HEK293T (cell line): ENCODE results near the gene CYGB.
"Not testable (repeated sequence)": the region's sequence is repeated elsewhere in the genome, so short reads cannot be mapped to it uniquely, and the experiment has no call there.

ENCODE experiments used
- CTCF ChIA-PET: fragments of 350-600 bp; formaldehyde crosslinking; extraction: SDS; loops from one replicate; lab custom pipeline; 2021; ENCODE audit warnings: antibody characterized with exemption, inconsistent platforms; lab: Yijun Ruan, JAX
- POLR2A ChIA-PET: fragments of 350-600 bp; formaldehyde crosslinking; extraction: SDS; loops from one replicate; lab custom pipeline; 2020; ENCODE audit warnings: antibody characterized with exemption, inconsistent platforms; lab: Yijun Ruan, JAX
- DNase-seq: peaks from one replicate; pipeline ENCODE4 v3.0.0; 2012; ENCODE audit warnings: mixed read lengths; ENCODE audit errors: extremely low spot score
- ARNT ChIP-seq: fragments of 450-650 bp; IDR thresholded peaks from 2 replicates; pipeline ENCODE4 v1.6.1; 2017; ENCODE audit warnings: mild to moderate bottlenecking
- BHLHE40 ChIP-seq: fragments of 450-650 bp; IDR thresholded peaks from 2 replicates; pipeline ENCODE4 v1.6.1; 2016; ENCODE audit warnings: mild to moderate bottlenecking, moderate library complexity, borderline replicate concordance
- CTBP1 ChIP-seq: fragments of 450-650 bp; IDR thresholded peaks from 2 replicates; pipeline ENCODE4 v1.6.1; 2016; ENCODE audit warnings: borderline replicate concordance
- ELF4 ChIP-seq: fragments of 450-650 bp; IDR thresholded peaks from 2 replicates; pipeline ENCODE4 v1.6.1; 2017; ENCODE audit warnings: antibody characterized with exemption
- FOXA1 ChIP-seq: fragments of 450-650 bp; IDR thresholded peaks from 2 replicates; pipeline ENCODE4 v1.6.1; 2016; ENCODE audit warnings: mild to moderate bottlenecking
- FOXK2 ChIP-seq: fragments of 450-650 bp; IDR thresholded peaks from 2 replicates; pipeline ENCODE4 v1.6.1; 2016; ENCODE audit warnings: mild to moderate bottlenecking
- FOXM1 ChIP-seq: fragments of 450-650 bp; IDR thresholded peaks from 2 replicates; pipeline ENCODE4 v1.6.1; 2017; ENCODE audit warnings: mild to moderate bottlenecking, borderline replicate concordance
- HDGF ChIP-seq: fragments of 450-650 bp; IDR thresholded peaks from 2 replicates; pipeline ENCODE4 v1.6.1; 2017; ENCODE audit warnings: antibody characterized with exemption, borderline replicate concordance
- L3MBTL2 ChIP-seq: fragments of 450-650 bp; conservative IDR thresholded peaks from 2 replicates; pipeline ENCODE4 v1.6.1; 2016; ENCODE audit warnings: mild to moderate bottlenecking
- LEF1 ChIP-seq: fragments of 450-650 bp; IDR thresholded peaks from 2 replicates; pipeline ENCODE4 v1.6.1; 2017; ENCODE audit warnings: mild to moderate bottlenecking, borderline replicate concordance
- NFRKB ChIP-seq: fragments of 450-650 bp; IDR thresholded peaks from 2 replicates; pipeline ENCODE4 v1.6.1; 2016; ENCODE audit warnings: mild to moderate bottlenecking, moderate library complexity
- SP1 ChIP-seq: fragments of 450-650 bp; IDR thresholded peaks from 2 replicates; pipeline ENCODE4 v1.6.1; 2017
- SUZ12 ChIP-seq: fragments of 450-650 bp; IDR thresholded peaks from 2 replicates; pipeline ENCODE4 v1.6.1; 2016; ENCODE audit warnings: mild to moderate bottlenecking
- TARDBP ChIP-seq: fragments of 450-650 bp; IDR thresholded peaks from 2 replicates; pipeline ENCODE4 v1.6.1; 2016
- ZNF384 ChIP-seq: fragments of 450-650 bp; IDR thresholded peaks from 2 replicates; pipeline ENCODE4 v1.6.1; 2016
- TF ChIP-seq, protein P1 (sequence below): fragments of 450-650 bp; IDR thresholded peaks from 2 replicates; pipeline ENCODE4 v1.6.1; 2016

CYGB gene

DNA sequence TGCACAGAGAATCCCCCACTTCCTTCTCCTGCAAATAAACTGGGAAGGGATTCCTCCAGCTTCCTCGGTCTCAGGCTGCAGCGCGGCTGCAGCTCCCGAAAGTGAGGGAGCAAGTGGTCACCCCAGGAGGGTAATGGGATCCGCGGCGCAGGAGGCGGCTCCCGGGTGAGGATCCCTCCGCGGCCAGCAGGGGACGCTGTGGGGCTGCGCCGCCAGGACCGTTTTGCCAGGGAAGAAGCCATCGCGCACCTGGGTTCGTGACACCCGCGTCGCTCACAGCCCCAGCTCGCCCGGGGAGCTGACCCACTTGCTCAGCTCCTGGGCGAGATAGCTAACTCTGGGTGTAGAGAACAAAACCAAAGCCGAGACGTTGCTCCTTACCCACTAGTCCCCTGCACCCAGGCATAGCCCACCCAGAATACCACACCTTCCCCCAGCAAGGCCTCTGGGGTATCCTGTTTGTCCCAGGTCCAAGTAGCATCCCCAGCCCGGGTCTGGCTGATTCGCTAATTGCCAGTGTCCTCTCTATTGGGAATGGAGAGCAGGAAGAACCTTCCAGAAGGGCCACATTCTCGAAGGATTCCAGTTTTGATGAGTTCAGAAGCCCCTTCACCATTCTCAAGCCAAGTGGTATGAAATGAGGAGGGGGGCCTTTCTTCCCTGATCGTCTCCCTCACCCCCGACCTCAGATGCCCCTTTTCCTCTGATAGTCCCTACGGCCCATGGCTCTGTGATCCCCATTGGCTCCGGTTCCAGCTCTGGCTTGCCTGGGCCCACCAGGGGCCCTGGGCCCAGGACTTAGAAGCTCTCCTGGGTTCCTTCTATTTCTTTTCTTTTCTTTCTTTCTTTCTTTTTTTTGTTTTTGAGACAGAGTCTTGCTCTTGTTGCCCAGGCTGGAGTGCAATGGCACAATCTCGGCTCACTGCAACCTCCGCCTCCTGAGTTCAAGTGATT lies 14.1 kb downstream of the CYGB start:
- POLR2A ChIA-PET: interaction anchor here (0.7 to 3.3 kb wide), 6 partner anchors 17 to 174 kb away, joined by 3 to 20 read pairs (median 4); partner anchors contain the start of gene PRCD
- peak; percentile 92 for DNase-seq
- CTCF ChIA-PET: interaction anchor here (0.5 to 5.2 kb wide), 25 partner anchors 9 to 429 kb away, joined by 3 to 37 read pairs (median 4); partner anchors contain the start of gene PRCD
- TF ChIP-seq, protein P1, sequence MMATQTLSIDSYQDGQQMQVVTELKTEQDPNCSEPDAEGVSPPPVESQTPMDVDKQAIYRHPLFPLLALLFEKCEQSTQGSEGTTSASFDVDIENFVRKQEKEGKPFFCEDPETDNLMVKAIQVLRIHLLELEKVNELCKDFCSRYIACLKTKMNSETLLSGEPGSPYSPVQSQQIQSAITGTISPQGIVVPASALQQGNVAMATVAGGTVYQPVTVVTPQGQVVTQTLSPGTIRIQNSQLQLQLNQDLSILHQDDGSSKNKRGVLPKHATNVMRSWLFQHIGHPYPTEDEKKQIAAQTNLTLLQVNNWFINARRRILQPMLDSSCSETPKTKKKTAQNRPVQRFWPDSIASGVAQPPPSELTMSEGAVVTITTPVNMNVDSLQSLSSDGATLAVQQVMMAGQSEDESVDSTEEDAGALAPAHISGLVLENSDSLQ: no peak
- TF ChIP-seq HDGF (no peak), ZNF384 (no peak), CTBP1 (no peak), ELF4 (no peak), BHLHE40 (no peak), TARDBP (no peak), FOXK2 (no peak), L3MBTL2 (no peak), NFRKB (no peak), LEF1 (no peak), ARNT (no peak), FOXM1 (no peak)

DNA sequence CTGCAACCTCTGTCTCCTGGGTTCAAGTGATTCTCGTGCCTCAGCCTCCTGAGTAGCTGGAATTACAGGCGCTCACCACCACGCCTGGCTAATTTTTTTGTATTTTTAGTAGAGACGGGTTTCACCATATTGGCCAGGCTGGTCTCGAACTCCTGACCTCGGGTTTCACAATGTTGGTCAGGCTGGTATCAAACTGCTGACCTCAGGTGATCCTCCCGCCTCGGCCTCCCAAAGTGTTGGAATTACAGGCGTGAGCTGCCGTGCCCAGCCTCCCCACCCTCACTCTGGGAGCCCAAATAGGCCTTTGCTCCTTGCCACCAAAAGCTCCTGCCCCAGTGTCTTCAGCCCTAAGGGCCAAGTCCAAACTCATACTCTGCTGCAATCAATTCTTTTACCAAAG lies 15.8 kb downstream of the CYGB start:
- ChIA-PET POLR2A (interaction anchor here (1.2 to 1.8 kb wide), 3 partner anchors 22 to 35 kb away, joined by 3 to 4 read pairs (median 4); no protein-coding TSS in a partner anchor), CTCF (interaction anchor here (1.2 to 5.2 kb wide), 5 partner anchors 10 to 160 kb away, joined by 3 to 37 read pairs (median 5); no protein-coding TSS in a partner anchor)
- not testable (repeated sequence) for DNase-seq

DNA sequence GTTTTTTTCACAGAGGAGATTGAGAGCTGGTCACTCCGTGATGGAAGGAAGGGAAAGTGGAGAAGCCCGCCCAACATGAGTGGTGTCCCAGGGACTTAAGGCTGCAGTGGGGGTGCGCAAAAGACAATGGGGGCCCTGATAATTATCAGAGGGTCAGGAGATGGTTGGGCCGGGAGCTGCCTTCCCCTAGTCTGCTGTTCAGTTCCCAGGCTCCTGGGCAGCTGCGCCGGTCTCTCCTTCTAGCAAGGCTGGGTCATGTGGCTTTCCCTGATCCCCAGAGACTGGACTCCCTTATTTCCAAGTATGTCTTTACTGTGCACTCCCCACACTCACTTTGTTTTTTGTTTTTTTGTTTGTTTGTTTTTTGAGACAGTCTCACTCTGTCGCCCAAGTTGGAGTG lies 16.2 kb downstream of the CYGB start:
- POLR2A ChIA-PET: interaction anchor here (1.2 to 1.8 kb wide), 3 partner anchors 22 to 36 kb away, joined by 3 to 4 read pairs (median 4); no protein-coding TSS in a partner anchor
- TF ChIP-seq FOXM1 (no peak), SUZ12 (no peak), ZNF384 (no peak), ARNT (no peak), ELF4 (no peak), SP1 (no peak), HDGF (no peak), TARDBP (no peak), FOXK2 (no peak), CTBP1 (no peak), L3MBTL2 (no peak), NFRKB (no peak), FOXA1 (no peak), LEF1 (no peak), BHLHE40 (no peak)
- TF ChIP-seq, protein P1: no peak
- CTCF ChIA-PET: interaction anchor here (1.2 to 5.2 kb wide), 4 partner anchors 14 to 160 kb away, joined by 3 to 37 read pairs (median 4); no protein-coding TSS in a partner anchor
- DNase-seq: no peak

DNA sequence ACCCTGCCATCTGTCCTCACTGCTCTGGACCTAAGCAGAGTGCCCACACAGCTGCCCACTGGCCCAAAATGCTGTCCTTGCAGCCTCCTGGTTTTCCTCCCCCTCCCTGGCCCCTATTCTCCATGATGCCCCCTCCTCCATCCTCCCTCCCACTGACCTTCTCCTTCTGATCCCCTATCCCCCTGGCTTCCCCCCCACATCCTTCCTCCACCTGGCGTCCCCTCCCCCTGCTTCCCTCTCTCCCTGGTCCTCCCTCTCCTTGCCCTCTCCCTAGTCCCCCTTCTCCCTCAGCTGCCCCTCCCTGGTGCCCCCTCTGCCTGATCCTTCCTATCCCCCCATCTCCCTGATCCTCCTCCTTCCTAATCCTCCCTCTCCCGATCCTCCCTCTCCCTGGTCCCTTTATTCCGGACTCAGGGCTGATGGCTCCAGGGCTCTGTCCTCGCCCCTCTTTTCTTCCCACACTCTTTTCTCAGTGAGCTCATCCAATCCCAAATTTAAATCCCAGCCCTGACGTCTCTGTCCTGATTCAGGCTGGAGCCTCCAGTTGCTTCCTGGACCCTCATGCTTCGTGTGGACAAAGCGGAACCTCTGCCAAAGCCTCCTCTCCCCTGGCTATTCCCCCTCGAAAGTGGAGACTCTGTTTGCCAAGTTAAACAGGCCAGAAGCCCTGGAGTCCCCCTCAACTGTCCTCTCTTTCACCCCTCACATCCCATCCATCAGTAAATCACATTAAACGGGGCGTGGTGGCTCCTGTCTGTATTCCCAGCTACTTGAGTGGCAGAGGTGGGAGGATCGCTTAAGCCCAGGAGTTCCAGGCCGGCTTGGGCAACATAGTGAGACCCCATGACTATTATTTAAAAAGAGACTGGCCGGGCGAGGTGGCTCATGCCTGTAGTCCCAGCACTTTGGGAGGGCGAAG lies 18.2 kb downstream of the CYGB start:
- DNase-seq: no peak
- TF ChIP-seq LEF1 (no peak), SP1 (no peak), CTBP1 (no peak), ARNT (no peak), HDGF (no peak), ZNF384 (no peak)
- TF ChIP-seq, protein P1: no peak
- ChIA-PET POLR2A (interaction anchor here (1.6 kb wide), 1 partner anchor 38 kb away, joined by 3 read pairs; no protein-coding TSS in a partner anchor), CTCF (interaction anchor here (0.6 to 1.6 kb wide), 2 partner anchors 9 to 121 kb away, joined by 3 to 4 read pairs; no protein-coding TSS in a partner anchor)

DNA sequence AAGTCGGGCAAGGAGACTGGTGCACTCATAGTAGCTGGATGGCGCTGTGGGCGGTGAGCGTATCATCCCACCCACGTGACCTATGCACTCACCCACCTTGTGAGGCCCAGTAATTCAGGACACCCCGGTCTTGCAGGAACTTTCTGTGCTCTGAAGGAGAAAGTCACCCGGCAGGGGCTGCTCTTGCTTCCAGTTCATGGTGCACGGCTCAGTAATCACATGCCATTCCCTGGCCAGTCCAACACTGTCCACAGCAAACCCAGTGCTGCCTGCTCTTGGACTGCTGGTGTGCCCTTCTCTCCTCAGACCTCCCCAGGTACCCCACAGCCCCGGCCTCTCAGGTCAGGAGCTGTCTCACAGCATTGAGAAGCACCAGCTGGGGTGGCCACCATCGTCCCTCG lies 19.9 kb downstream of the CYGB start:
- DNase-seq: no peak
- ChIA-PET POLR2A (no interaction called here), CTCF (interaction anchor here (0.6 to 0.7 kb wide), 2 partner anchors 34 to 517 kb away, joined by 3 read pairs; partner anchors contain the start of gene CDK3)
- no peak for TF ChIP-seq L3MBTL2
- no peak for TF ChIP-seq SP1
- TF ChIP-seq LEF1: no peak
- no peak for TF ChIP-seq TARDBP
- no peak for TF ChIP-seq CTBP1
- TF ChIP-seq, protein P1: no peak
- no peak for TF ChIP-seq FOXA1
- TF ChIP-seq NFRKB: no peak
- TF ChIP-seq ZNF384: no peak
- no peak for TF ChIP-seq ELF4
- no peak for TF ChIP-seq HDGF
- TF ChIP-seq ARNT: no peak
